Measurements from ENCODE around the gene CTNNAL1. TPM values are rescaled to one million over a fixed set of nuclear protein-coding genes. Genes with fewer than 3 reads are reported as not detected.
"Not testable (repeated sequence)": the region's sequence is repeated elsewhere in the genome, so short reads cannot be mapped to it uniquely, and the experiment has no call there.

The CTNNAL1 gene
- total RNA-seq, 1 experiment from 2014 or later = 138 TPM

- H3K36me3 ChIP-seq = peaks cover 20% of the 10 kb centered on the region
- H3K4me1 ChIP-seq (replicated peaks) = no peaks in the 10 kb centered on the region
- H3K27ac ChIP-seq = no peak overlapping the region
- H3K4me3 ChIP-seq = no peak overlapping the region
- H3K27me3 ChIP-seq (replicated peaks) = no peaks in the 10 kb centered on the region
- H3K9me3 ChIP-seq (replicated peaks) = no peaks in the 10 kb centered on the region
- no peak for DNase-seq (ENCODE audit: low read depth in 1 of 2, low spot score in 2 of 2)
These were observed 93.8 kb downstream of the CTNNAL1 start for GRCh38 chr9:108919517-108919916.

DNA sequence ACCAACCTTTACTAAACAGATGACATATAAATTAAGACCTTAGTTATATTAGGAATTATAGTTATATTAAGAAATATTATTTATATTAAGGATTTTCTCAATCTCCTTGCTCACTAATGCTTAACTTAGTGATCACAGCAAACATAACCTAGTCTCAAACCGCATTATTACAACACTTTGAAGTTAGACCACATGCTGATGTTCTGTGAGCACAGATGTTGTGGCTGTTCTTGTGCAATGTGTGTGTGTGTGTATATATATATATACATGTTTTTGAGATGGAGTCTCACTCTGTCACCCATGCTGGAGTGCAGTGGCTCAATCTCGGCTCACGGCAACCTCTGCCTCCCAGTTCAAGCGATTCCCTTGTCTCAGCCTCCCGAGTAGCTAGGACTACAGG, 99.9 kb downstream of the CTNNAL1 start:
- Histone ChIP-seq H3K36me3 (peaks cover 22% of the 10 kb centered on the region), H3K27ac (no peak overlapping the region), H3K27me3 (replicated peaks) (no peaks in the 10 kb centered on the region), H3K4me3 (no peak overlapping the region), H3K9me3 (replicated peaks) (no peaks in the 10 kb centered on the region), H3K4me1 (replicated peaks) (no peaks in the 10 kb centered on the region)
- DNase-seq (ENCODE audit: low read depth in 1 of 2, low spot score in 2 of 2) = no peak

DNA sequence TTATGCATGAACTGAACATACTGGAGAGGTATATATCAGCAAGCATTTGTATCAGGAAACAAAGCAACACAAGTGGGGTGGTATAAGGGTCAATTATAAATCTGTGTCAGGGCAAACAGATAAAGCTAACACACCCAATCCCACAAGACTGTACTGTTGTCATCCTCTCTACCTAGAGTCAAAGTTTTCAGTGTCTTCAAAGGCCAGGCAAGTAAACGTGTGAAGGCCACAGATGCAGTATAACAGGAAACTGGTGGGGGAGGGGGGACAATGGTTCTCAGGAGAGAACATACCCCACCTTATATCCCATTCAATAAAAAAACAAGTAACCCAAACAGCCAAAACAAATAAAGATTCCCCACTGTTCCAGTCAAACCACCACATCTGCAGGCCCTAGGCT, 101.5 kb downstream of the CTNNAL1 start:
- no peak overlapping the region for H3K4me3 ChIP-seq
- H3K27ac ChIP-seq = no peak overlapping the region
- H3K9me3 ChIP-seq (replicated peaks) = no peaks in the 10 kb centered on the region
- DNase-seq (ENCODE audit: low read depth in 1 of 2, low spot score in 2 of 2) = no peak
- H3K27me3 ChIP-seq (replicated peaks) = no peaks in the 10 kb centered on the region
- H3K36me3 ChIP-seq = peaks cover 24% of the 10 kb centered on the region
- no peaks in the 10 kb centered on the region for H3K4me1 ChIP-seq (replicated peaks)

GRCh38 chr9:108910914-108911313, 102.4 kb downstream of the CTNNAL1 start:
- no peaks in the 10 kb centered on the region for H3K4me1 ChIP-seq (replicated peaks)
- H3K9me3 ChIP-seq (replicated peaks) = no peaks in the 10 kb centered on the region
- H3K4me3 ChIP-seq = no peak overlapping the region
- no peaks in the 10 kb centered on the region for H3K27me3 ChIP-seq (replicated peaks)
- no peak for DNase-seq (ENCODE audit: low read depth in 1 of 2, low spot score in 2 of 2)
- no peak overlapping the region for H3K27ac ChIP-seq
- peaks cover 24% of the 10 kb centered on the region for H3K36me3 ChIP-seq

DNA sequence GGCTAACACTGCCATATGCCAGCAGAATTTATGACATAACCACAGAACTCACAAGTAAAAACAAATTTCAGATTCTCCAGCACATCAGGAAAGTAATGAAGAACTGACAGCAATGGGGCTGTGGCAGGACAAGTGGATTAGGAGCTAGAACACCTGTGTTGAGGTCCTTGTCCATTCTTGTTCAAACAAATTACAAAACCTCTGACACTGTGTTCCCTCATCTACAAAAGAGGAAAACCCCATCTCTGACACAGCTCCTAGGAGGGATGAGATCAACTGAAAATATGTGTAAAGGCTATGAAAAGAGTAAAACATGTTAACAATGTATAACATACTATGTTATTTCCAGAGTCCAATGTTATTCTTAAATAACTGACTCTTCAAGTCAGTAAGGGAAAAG, 102.9 kb downstream of the CTNNAL1 start:
- H3K27ac ChIP-seq = no peak overlapping the region
- no peak overlapping the region for H3K4me3 ChIP-seq
- no peaks in the 10 kb centered on the region for H3K27me3 ChIP-seq (replicated peaks)
- H3K4me1 ChIP-seq (replicated peaks) = no peaks in the 10 kb centered on the region
- no peaks in the 10 kb centered on the region for H3K9me3 ChIP-seq (replicated peaks)
- no peak for DNase-seq (ENCODE audit: low read depth in 1 of 2, low spot score in 2 of 2)
- peaks cover 26% of the 10 kb centered on the region for H3K36me3 ChIP-seq

DNA sequence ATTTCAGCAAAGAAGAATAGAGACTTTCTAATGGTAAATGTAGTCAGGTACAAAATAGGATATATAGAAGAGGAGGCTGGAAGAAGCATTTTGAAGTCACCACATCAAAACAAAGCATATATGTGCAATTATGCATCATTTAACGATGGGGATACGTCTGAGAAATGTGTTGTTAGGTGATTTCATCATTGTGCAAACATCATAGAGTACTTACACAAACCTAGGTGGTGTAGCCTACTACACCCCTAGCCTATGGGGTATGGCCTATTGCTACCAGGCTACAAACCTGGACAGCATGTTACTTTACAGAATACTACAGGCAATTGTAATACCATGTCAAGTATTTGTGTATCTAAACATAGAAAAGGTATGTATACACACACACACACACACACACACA, 107.8 kb downstream of the CTNNAL1 start:
- H3K4me3 ChIP-seq = no peak overlapping the region
- H3K36me3 ChIP-seq = peaks cover 34% of the 10 kb centered on the region
- H3K27ac ChIP-seq = no peak overlapping the region
- H3K27me3 ChIP-seq (replicated peaks) = no peaks in the 10 kb centered on the region
- H3K9me3 ChIP-seq (replicated peaks) = no peaks in the 10 kb centered on the region
- DNase-seq (ENCODE audit: low read depth in 1 of 2, low spot score in 2 of 2) = no peak
- H3K4me1 ChIP-seq (replicated peaks) = no peaks in the 10 kb centered on the region

DNA sequence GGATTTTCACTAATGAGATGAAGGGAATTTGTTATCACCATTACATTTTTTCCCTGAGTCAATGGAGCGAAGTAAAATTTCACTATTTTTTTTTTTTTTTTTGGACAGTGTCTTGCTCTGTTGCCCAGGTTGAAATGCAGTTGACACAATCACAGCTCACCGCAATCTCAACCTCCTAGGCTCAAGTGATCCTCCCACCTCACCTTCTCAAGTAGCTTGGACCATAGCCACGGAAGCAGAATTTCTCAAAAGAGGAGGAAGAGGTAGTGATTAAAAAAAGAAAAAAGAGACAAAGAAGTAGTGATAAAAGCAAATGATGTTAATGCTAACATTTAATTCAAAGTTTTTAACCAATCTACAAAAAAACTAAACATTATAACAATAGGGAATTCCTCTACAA, 109.1 kb downstream of the CTNNAL1 start:
- Histone ChIP-seq H3K27me3 (replicated peaks) (no peaks in the 10 kb centered on the region), H3K4me3 (no peak overlapping the region), H3K4me1 (replicated peaks) (no peaks in the 10 kb centered on the region), H3K27ac (no peak overlapping the region), H3K36me3 (peaks cover 45% of the 10 kb centered on the region), H3K9me3 (replicated peaks) (no peaks in the 10 kb centered on the region)
- no peak for DNase-seq (ENCODE audit: low read depth in 1 of 2, low spot score in 2 of 2)

- Histone ChIP-seq H3K27me3 (replicated peaks) (no peaks in the 10 kb centered on the region), H3K27ac (no peak overlapping the region), H3K4me1 (replicated peaks) (no peaks in the 10 kb centered on the region), H3K9me3 (replicated peaks) (no peaks in the 10 kb centered on the region), H3K4me3 (no peak overlapping the region), H3K36me3 (peaks cover 47% of the 10 kb centered on the region)
- no peak for DNase-seq (ENCODE audit: low read depth in 1 of 2, low spot score in 2 of 2)
These were observed 109.7 kb downstream of the CTNNAL1 start for GRCh38 chr9:108903420-108904103.

DNA sequence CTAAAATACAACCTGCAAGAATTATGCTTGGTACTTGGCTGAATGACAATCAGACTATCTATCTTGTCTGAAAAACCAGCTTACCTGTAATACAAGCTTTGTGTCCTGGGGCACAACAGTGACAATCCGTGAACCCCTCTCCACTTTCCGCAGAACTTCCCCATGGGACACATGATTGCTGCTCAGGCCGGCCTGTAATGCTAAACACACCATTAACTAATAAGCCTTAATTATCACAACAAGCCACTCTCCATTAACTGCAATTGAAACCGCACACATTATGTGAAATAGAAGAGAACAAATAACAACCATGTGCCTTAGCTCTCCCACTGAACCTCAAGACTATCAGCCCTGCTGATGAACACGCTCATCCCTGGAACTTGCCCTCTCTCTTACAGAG, 113.1 kb downstream of the CTNNAL1 start:
- Histone ChIP-seq H3K9me3 (replicated peaks) (no peaks in the 10 kb centered on the region), H3K27me3 (replicated peaks) (no peaks in the 10 kb centered on the region), H3K4me3 (no peak overlapping the region), H3K4me1 (replicated peaks) (no peaks in the 10 kb centered on the region), H3K27ac (no peak overlapping the region), H3K36me3 (peaks cover 55% of the 10 kb centered on the region)
- no peak for DNase-seq (ENCODE audit: low read depth in 1 of 2, low spot score in 2 of 2)

GRCh38 chr9:108899023-108899695, 114.1 kb downstream of the CTNNAL1 start:
- H3K27ac ChIP-seq; DNase-seq (ENCODE audit: low read depth in 1 of 2, low spot score in 2 of 2): not testable (repeated sequence)
- H3K36me3 ChIP-seq = peaks cover 61% of the 10 kb centered on the region

GRCh38 chr9:108897324-108898096, 115.8 kb downstream of the CTNNAL1 start:
- Histone ChIP-seq H3K4me1 (replicated peaks) (no peaks in the 10 kb centered on the region), H3K9me3 (replicated peaks) (no peaks in the 10 kb centered on the region), H3K27ac (no peak overlapping the region), H3K36me3 (peaks cover 54% of the 10 kb centered on the region), H3K27me3 (replicated peaks) (no peaks in the 10 kb centered on the region), H3K4me3 (no peak overlapping the region)
- no peak for DNase-seq (ENCODE audit: low read depth in 1 of 2, low spot score in 2 of 2)

More at GRCh38 chr9:108899023-108899695, 114.1 kb downstream of the CTNNAL1 start:
- not testable (repeated sequence) for H3K27me3 ChIP-seq (replicated peaks); H3K4me3 ChIP-seq; H3K9me3 ChIP-seq (replicated peaks); H3K4me1 ChIP-seq (replicated peaks)

GRCh38 chr9:108894225-108894997, 118.9 kb downstream of the CTNNAL1 start:
- no peaks in the 10 kb centered on the region for H3K9me3 ChIP-seq (replicated peaks)
- no peak for DNase-seq (ENCODE audit: low read depth in 1 of 2, low spot score in 2 of 2)
- no peaks in the 10 kb centered on the region for H3K27me3 ChIP-seq (replicated peaks)
- no peak overlapping the region for H3K27ac ChIP-seq
- no peak overlapping the region for H3K4me3 ChIP-seq
- peaks cover 61% of the 10 kb centered on the region for H3K36me3 ChIP-seq
- H3K4me1 ChIP-seq (replicated peaks) = no peaks in the 10 kb centered on the region

All from SJSA1 (cell line).